NK-92 treated with Interleukin-12 subunit alpha and Interleukin-12 subunit beta, amount 100 ng/mL, for 24 hours (cell line): Measurements from ENCODE around the gene TNS3.

Experiments
- DNase-seq: peaks from one replicate; lab custom pipeline; 2025; lab: John Stamatoyannopoulos, UW

Gene TNS3

GRCh38 chr7:47521816-47522561, 59.9 kb downstream of the TNS3 start:
- DNase-seq = no peak

GRCh38 chr7:47521011-47521795, 60.7 kb downstream of the TNS3 start:
- DNase-seq = no peak

GRCh38 chr7:47520406-47520805, 61.5 kb downstream of the TNS3 start:
- no peak for DNase-seq

- DNase-seq = no peak
Observed at GRCh38 chr7:47518827-47519226, 63.1 kb downstream of the TNS3 start.

- DNase-seq = no peak
Observed at GRCh38 chr7:47517821-47518480, 64.0 kb downstream of the TNS3 start.

- no peak for DNase-seq
Observed at GRCh38 chr7:47516985-47517600, 64.8 kb downstream of the TNS3 start.

- no peak for DNase-seq
Observed at GRCh38 chr7:47516386-47516785, 65.5 kb downstream of the TNS3 start.

- no peak for DNase-seq
Observed at GRCh38 chr7:47515305-47515834, 66.5 kb downstream of the TNS3 start.

GRCh38 chr7:47514818-47515217, 67.1 kb downstream of the TNS3 start:
- no peak for DNase-seq

GRCh38 chr7:47514367-47514766, 67.5 kb downstream of the TNS3 start:
- no peak for DNase-seq

GRCh38 chr7:47513741-47514241, 68.1 kb downstream of the TNS3 start:
- DNase-seq = no peak

- no peak for DNase-seq
Observed at GRCh38 chr7:47512481-47513176, 69.3 kb downstream of the TNS3 start.

GRCh38 chr7:47511699-47512370, 70.1 kb downstream of the TNS3 start:
- DNase-seq = no peak

- no peak for DNase-seq
Observed at GRCh38 chr7:47510786-47511185, 71.1 kb downstream of the TNS3 start.

GRCh38 chr7:47510192-47510591, 71.7 kb downstream of the TNS3 start:
- DNase-seq = no peak

GRCh38 chr7:47509571-47509970, 72.3 kb downstream of the TNS3 start:
- no peak for DNase-seq

GRCh38 chr7:47508389-47509380, 73.2 kb downstream of the TNS3 start:
- no peak for DNase-seq

GRCh38 chr7:47507522-47507921, 74.4 kb downstream of the TNS3 start:
- no peak for DNase-seq
